ENCODE measurements around the gene TMEM63A.

DNA sequence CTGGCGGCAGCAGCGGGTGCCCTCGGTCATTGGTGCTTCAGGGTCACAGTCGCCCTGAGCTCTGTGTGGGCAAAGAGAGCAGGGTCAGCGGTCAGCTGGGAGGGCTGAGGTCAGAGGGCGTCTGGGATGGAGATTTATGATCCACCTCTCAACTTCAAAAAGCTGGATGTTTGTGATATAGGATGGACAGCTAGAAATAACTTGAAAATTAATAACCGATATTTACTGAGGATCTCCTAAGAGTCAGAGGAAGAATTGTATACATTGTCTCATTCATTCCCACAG, 4.8 kb upstream of the TMEM63A start:
- TF ChIP-seq, protein P1, sequence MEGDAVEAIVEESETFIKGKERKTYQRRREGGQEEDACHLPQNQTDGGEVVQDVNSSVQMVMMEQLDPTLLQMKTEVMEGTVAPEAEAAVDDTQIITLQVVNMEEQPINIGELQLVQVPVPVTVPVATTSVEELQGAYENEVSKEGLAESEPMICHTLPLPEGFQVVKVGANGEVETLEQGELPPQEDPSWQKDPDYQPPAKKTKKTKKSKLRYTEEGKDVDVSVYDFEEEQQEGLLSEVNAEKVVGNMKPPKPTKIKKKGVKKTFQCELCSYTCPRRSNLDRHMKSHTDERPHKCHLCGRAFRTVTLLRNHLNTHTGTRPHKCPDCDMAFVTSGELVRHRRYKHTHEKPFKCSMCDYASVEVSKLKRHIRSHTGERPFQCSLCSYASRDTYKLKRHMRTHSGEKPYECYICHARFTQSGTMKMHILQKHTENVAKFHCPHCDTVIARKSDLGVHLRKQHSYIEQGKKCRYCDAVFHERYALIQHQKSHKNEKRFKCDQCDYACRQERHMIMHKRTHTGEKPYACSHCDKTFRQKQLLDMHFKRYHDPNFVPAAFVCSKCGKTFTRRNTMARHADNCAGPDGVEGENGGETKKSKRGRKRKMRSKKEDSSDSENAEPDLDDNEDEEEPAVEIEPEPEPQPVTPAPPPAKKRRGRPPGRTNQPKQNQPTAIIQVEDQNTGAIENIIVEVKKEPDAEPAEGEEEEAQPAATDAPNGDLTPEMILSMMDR (conservative IDR thresholded peaks at IDR 0.05 in 1 of 2, IDR thresholded peaks at IDR 0.05 in 1 of 2; ENCODE audit: low read depth in 1 of 2, low read length in 2 of 2), result no peak
- TF ChIP-seq EZH2 (IDR thresholded peaks at IDR 0.05; ENCODE audit: low read length, missing control alignments), result no peak

Data from fibroblast of lung (primary cell).